HG03571 (cell line): ENCODE measurements around the gene NF2.

Source experiments
- ATAC-seq: cut with Tn5 transposase; IDR thresholded peaks from one replicate; pipeline ENCODE4 v1.9.1; 2021; ENCODE audit not compliant: unreplicated experiment

The NF2 gene

GRCh38 chr22:29738118-29738815 is 134.8 kb downstream of the NF2 start:
- ATAC-seq = no peak

- no peak for ATAC-seq
These were observed 136.0 kb downstream of the NF2 start for GRCh38 chr22:29739346-29739875.

DNA sequence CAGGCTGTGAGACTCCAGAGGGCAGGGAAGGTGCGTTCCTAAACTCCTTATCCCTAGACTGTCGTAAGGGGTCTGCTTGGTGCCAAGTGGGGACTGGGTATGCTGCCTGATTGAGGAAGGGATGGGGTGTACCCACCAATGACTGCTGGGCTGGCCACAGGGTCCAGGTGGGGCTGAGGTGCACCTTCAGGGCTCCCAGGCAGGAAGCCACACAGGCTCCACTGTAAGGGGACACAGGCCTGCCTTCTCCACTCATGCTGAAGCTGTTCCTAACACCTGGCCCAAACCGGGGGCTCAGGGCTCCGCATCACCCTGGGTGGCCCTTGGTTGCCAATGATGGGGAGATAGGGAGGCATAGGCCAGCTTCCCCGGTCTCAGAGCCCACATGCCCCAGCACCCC is 136.8 kb downstream of the NF2 start:
- no peak for ATAC-seq

- no peak for ATAC-seq
These were observed 138.5 kb downstream of the NF2 start for GRCh38 chr22:29741926-29742325.

DNA sequence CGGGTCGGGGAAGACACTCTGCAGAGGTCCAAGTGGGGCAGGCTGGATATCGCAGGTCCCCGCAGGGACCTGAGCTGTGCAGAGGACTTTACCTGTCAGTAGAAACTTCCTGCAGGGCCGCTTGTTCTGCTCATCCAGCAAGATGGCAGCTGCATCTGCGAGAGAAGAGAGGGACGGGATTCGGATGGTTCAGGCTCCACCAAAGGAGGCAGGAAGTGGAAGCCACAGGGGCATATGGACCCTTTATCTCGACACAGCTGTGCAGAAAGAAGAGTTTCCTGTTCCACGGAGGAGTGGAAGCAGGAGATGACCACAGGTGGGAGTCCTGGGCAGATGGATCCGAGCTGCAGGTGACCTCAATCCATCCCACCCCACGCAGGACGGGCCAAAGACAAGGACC is 138.9 kb downstream of the NF2 start:
- ATAC-seq = no peak

DNA sequence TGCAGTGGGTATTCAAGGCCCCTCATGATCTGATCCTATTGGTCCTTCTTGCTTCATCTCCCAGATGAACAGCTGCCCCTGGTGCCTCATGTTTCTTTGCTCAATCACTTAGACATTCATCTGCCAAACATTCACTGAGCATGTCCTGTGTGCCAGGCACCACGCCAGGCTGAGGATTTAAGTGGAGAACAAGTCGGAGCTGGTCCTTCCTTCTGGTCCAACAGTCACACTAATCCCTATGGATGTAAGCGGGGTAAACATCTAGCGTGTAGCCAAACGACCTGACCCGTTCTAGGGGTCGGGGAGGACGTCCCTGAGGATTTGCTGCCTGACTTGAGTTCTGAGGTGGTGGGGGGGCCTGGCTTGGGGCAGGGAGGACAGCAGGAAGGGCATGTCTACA is 141.5 kb downstream of the NF2 start:
- ATAC-seq = no peak

- ATAC-seq = no peak
These were observed 144.4 kb downstream of the NF2 start for GRCh38 chr22:29747832-29748231.
